HT1080 (cell line): Measurements from ENCODE around the gene XRCC1. TPM values are rescaled to one million over a fixed set of nuclear protein-coding genes. Genes with fewer than 3 reads are reported as not detected.
"Not testable (repeated sequence)": the region's sequence is repeated elsewhere in the genome, so short reads cannot be mapped to it uniquely, and the experiment has no call there.

Source experiments
- DNase-seq: peaks from one replicate; pipeline ENCODE4 v3.0.0-alpha.2; 2015; ENCODE audit warnings: low read depth
- total RNA-seq: library from RNA; depleted of rRNA; stranded (reverse); fragments of >200 nt; shearing (Covaris generic); gene quantifications from 2 replicates; pipeline ENCODE4 v1.2.3, GENCODE V29; 2014

Gene XRCC1
- total RNA-seq, 1 experiment from 2014 or later = 32.5 TPM

DNA sequence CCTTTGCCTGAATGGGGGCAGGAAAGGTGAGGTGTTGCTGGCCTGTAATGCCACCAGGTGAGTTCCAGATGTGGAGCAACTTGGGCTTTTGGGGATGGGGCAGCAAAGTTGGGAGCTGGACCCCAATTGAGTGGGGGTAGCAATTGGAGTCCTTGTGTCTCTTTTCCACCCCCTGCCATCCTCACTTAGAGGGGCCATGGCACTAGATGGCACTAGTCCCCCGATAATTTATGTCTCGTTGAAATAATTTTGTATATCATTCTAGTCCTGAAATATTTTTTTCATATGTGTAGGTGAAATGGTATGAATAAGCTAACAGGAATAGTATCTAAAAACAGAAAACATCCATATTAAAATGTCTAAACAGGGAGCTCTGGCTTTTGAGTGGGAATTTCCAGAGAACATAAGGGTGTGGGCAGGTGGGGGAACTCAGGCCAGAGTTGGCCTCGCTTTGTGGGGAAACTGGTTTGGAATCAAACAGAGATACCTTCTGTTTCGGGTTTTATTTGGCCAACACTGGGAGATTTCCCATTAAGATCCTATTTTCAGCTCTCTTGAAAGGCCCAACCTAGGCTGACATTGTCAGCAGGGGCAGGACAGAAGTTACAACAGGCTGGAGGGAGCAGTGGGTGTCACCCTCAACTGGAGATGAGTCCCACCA, 24.4 kb upstream of the XRCC1 start:
- no peak for DNase-seq

DNA sequence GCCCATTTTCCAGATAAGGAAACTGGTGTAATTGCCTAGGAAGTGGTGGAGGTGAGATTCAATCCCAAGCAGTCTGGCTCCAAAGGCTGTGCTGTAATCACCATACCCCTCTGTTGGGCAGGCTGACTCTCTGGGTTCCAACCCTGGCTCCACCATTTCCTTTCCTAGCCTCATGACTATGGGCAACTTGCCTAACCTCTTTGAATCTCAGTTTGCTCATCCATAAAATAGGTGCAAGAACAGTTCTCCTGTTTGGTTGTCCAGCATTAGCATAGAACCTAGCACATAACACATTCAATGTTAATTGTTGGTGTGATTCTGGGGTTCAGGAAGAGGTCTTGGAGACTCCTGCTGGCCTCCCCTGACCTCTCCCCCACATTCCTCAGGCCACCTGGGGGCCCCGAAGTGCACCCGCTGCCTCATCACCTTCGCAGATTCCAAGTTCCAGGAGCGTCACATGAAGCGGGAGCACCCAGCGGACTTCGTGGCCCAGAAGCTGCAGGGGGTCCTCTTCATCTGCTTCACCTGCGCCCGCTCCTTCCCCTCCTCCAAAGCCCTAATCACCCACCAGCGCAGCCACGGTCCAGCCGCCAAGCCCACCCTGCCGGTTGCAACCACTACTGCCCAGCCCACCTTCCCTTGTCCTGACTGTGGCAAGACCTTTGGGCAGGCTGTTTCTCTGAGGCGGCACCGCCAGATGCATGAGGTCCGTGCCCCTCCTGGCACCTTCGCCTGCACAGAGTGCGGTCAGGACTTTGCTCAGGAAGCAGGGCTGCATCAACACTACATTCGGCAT, 23.3 kb upstream of the XRCC1 start:
- no peak for DNase-seq

DNA sequence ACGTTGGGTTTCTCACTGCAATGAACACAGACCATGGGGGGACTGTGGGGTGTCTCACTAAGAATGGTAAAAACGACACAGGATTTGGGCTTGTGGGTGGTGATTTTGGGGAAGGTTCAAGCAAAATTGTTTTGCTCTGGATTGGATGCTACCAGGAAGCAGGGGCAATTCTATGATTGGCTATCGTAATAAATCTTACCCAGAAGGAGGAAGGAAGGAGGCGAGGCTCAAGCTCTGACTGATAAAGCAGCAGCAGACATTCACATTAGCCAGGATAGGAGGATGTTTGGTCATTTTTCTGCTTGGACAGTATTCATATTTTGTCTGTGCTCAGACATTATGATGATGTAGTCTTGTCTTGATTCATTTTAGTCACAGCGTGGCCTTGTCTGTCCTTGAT, 22.5 kb upstream of the XRCC1 start:
- DNase-seq = no peak

DNA sequence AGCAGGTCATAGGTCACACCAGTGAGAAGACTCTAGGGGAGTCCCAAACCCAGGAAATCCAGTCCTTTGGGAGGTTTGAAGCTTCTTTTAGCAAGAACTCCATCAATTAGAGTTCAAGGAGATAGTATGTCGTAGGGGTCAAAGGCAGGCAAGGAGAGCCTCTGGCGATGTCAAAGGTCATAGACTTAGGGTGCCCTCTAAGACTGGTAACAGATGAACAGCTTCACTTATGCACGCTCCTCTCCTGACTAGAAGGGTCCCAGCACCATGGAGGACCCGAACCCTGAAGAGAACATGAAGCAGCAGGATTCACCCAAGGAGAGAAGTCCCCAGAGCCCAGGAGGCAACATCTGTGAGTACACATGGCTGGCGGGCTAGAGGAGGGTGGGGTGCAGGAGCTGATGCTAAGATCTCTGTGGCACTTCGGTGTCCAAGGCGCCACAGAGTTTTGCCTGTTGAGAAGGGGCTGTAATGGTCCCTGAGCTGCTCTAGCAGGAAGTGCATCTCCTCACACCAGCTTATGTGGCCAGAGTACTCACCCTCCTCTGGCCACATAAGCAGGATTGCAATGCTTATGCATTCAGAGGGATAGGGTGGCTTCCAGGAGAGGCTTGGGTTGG, 21.6 kb upstream of the XRCC1 start:
- no peak for DNase-seq

DNA sequence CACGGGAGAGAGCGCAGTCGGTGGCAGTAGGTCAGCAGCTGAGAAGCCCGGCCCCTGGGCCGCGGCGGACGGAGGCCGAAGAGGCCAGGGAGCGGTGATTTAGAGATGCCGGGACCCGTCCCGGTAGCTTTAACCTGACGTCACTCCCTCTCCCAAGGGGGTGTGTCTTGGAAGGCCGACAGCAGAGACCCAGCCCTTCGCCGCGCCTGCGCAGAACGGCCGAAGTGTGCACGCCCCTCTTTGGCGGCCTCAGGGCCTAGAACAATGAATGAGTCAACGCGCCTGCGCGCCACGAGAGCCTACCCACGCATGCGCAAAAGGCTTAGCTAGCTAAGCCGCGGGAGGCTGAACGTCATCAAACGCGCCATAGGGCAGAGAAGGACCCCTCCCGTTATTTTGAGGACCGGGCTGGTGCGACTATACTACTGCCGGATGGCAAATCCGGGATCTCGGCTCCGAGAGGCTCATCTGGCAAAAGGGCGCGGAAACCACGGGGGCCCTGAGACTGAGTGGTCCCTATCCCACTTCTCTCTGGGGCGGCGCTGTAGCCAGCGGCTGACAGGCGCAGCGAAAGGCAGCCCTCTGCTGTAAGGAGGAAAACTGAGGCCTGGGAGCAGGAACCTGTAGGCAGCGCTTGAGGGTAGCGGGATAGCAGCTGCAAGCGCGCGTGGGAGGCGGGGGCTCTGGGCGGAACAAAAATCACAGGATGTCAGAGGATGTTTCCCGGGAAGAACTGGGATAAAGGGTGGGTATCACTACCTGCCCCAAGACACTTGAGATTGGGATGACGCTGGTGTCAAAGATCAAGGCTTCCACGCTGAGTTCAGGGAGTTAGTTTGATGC, 20.9 kb upstream of the XRCC1 start, which contains the start of the genes IRGQ and ZNF576:
TSS of gene IRGQ (minus strand) at position 136 of the 843 bp plus-strand sequence. CDS start 796 bp downstream, outside the sequence.
TSS of gene ZNF576 (plus strand) at position 597 of the 843 bp plus-strand sequence. CDS start 514 bp downstream, outside the sequence.
- DNase-seq = peak; percentile 99

DNA sequence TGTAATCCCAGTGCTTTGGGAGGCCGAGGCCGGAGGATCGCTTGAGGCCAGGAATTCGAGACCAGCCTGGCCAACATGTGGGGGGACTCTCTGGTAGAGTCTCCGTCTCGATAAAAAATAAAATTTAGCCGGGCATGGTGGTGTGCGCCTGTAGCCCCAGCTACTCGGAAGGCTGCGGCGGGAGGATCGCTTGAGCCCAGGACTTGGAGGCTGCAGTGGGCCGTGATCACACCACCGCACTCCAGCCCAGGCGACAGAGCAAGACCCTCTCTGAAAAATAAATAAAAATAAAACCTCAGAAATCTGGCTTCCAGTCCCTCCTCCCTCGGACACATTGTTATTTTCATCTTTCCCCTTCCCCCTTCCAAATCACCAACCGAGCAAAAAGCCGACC, 20.3 kb upstream of the XRCC1 start:
- DNase-seq = no peak

DNA sequence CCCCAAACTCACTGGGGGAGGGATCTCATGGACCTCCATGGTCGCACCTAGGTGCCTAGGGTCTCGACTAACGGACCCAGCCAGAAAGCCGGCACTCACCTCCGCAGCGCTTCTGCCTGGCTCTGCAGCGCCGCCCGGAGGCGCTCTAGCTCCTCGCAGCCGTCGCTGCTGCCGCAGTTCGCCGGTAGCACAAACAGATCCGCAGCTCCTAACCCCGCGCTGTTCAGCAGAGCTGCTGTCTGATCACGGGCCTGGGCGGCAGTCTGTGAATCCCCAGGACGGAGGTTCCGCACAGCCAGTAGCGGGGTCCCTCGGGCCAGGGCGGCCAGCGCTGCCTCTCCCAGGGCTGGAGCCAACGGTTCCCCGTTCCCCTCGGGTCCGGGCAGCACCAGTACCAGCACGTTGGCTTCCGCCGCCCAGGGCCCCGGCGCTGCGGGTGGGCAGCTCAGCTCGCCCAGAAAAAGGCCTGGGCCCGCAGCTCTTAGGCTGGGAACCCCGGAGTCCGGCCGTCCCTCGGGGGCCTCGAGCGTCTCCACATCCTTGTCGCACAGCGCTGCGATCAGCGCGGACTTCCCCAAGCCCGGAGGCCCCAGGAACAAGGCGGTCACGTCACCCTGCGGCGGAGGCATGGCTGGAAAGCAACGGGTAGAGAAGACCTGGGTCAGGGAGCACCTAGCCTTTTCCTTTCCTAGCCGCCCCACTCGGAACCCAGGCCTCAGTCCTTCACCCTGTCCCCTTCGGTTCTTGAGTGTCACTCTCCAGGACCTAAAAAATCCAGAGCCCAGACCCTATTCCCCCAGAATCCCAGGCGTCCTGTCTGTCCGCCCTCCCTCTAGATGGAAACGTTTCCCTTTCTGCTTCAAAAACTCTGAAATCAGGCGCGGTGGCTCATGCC, 19.6 kb upstream of the XRCC1 start:
- DNase-seq = peak; percentile 47

DNA sequence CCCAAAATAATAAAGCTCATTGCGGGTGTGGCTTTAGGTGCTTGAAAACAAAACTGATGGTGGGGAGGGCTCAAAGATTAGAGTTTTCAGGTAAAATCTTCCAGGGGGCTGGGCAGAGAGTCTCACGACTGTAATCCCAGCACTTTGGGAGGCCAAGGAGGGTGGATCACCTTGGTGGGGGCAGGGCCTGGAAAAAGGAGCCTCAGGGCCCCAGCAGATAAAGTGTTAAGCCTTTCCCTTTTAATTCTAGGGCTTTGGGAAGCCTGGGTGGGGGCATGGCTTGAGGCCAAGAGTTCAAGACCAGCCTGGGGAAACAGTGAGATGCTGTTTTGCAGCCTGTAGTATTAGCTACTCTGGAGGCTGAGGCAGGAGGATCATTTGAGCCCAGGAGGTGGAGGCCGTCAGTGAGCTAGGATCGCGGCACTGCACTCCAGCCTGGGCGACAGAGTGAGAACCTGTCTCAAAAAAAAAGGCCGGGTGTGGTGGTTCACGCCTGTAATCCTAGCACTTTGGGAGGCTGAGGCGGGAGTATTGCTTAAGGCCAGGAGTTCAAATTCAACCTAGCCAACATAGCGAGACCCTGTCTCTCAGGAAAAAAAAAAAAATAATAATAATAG, 18.9 kb upstream of the XRCC1 start:
- no peak for DNase-seq

DNA sequence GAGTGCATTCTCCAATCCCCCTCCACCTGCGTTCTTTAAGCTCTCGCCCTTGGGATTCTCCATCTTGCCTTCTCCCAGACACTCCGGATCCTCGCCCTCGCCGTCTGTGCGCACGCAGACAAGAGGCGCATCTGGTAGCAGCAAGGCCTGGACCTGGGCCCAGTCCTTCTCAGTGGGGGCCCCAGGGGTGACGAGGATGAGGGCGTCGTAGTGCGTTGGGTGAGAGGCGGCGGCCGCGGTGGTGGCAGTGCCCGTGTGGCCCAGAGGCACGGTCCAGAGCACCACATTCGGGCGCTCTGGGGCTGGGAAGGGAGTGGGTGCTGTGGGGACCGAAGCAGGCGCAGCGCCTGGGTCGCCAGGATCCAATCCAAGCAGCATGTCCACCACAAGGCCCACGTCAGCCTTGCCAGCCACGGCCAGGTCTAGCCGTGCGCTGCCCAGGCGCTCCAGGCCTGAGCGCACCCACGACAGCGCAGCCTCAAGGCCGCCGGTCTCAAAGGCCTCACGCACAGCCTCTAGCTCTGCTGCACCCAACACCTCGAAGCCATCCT, 17.5 kb upstream of the XRCC1 start:
- DNase-seq = no peak

DNA sequence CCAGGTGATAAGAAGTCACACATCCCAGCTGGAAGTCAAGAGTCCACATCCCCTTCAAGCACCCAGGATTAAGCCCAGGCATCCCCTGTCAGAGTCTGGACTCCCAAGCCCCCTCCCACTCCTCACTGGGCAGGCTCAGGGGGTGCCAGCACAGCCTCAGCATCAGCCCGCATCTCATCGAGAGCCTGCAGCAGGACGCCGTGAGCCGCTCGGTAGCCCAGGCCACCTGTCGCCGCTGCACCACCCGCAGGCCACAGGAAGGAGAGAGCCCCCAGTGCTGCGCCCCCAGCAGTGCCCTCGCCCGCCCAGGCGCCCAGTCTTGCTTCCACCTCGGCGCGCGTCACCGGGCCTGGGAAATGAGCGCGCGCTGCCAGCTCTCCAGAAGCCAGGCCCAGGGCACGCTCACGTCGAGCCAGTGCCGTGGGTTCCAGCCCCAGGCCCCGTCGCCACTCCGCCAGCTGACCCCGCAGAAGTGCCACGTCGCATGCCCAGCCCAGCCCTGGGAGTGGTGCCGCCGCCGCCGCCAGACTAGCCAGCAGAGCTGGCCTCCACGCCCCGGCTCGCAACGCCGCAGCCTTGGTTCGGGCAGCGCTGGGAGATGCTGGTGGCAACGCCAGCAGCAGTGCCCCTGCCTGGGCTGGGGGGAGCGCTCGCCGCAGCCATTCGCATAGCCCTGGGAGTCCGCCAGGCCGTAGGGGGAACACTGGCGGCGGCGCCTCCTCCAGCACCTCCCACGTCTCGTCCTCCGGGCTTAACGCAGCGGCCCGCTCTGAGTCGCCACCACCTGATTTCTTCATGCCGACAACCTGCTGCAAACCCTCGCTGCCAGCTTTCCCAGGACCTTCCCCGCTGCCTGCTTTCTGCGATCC, 16.8 kb upstream of the XRCC1 start:
- DNase-seq = no peak

DNA sequence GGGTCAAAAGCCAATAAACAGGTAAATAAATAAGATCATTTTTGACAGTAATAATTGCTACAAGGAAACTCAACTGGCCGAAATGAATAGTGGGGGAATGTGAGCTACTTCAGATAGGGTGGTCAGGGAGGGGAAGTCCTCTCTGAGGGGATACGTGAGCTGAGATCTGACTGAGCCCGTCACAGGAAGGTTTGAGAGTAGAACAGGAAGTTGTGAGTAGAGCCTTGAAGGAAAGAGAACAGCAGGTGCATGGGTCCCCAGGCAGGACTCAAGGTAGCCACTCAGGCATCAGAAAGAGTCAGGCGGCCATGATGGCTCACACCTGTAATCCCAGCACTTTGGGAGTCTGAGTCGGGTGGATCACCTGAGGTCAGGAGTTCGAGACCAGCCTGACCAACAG, 14.4 kb upstream of the XRCC1 start:
- DNase-seq = no peak

DNA sequence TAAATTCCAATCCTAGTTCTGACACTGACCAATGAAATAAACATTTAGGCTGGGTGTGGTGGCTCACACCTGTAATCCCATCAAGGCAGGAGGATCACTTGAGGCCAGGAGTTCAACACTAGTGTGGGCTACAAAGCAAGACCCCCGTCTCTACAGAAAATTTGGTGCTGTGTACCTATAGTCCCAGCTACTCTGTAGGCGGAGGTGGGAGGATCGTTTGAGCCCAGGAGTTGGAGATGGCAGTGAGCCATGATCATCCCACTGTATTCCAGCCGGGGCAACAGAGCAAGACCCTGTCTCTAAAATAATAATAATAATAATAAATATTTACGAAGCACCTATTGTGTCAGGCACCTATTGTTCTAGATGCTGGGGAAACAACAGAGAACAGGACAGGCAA, 13.9 kb upstream of the XRCC1 start:
- DNase-seq = no peak

DNA sequence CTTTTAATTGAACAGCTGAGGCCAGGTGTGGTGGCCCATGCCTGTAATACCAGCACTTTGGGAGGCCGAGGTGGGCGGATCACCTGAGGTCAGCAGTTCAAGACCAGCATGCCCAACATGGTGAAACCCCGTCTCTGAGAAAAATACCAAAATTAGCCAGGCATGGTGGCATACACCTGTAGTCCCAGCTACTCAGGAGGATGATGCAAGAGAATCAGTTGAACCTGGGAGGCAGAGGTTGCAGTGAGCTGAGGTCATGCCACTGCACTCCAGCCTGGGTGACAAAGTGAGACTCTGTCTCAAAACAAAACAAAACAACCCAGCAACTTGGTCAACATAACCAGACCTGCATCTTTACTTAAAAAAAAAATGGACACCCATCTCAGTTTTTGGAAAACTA, 11.7 kb upstream of the XRCC1 start:
- not testable (repeated sequence) for DNase-seq

DNA sequence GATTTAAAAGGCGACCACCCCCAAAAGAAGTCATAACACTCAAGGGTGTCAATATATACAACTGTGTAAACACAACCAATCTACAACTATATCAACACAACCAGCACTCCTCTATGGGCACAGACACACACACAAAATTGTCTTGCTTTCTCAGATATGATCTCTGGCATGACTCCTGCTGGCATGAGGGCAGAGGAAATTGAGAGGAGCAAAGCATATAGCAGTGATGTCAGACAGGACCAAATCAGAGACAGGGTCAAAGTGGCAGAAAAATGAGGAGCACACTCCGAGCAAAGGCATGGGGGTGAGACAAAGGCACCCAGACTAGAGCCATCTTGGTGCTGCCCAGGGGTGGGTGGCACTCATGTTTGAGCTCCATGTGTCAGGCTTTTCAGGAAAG, 11.0 kb upstream of the XRCC1 start:
- no peak for DNase-seq

DNA sequence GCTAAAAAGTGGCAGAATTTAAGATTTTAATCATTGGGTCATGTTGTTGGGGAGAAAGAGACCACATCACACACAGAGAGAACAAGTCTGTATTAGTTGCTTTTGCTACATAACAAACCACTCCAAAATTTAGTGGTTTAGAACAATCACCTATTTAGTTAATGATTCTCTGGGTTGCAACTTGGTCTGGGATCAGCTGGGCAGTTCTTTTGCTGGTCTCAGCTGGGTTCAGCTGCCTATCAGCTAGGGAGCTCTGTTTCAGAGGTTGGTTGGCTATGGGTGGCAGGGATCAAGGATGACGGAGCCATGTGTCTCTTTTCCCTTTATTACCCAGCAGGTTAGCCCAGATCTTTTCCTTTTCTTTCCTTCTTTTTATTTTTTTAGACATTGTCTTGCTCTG, 9.2 kb upstream of the XRCC1 start:
- DNase-seq = no peak

DNA sequence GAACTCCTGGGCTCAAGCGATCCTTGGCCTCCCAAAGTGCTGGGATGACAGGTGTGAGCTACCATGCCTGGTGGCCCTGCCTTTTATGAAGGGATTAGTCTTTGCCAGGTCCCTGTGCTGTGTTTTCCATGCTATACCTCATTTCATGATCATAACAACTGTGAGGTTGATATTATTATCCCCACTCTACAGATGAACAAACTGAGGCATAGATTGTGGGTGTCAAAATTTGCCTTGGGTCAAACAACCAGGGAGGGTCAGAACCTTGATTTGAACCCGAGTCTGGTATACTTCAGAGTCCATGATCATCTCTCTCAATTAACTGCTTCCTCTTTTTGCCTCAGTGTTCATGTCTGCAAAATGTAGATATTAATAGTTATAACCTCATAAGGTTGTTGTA, 7.2 kb upstream of the XRCC1 start:
- no peak for DNase-seq

DNA sequence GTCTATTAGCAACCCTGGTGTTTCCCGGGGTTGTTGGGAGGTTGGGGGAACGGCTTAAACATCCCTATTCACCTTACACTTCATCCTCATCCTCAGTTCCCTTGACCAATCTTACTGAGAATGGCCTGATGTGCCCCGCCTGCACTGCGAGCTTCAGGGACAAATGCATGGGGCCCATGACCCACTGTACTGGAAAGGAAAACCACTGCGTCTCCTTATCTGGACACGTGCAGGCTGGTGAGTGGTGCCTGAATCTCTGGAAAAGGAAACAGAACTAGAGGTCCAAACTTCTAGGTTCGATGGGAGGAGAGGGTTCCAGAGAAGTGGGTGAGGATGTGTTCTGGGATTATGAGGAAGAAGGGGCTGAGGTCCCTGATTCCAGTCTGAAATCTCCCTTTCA, 6.1 kb upstream of the XRCC1 start:
- DNase-seq = no peak

DNA sequence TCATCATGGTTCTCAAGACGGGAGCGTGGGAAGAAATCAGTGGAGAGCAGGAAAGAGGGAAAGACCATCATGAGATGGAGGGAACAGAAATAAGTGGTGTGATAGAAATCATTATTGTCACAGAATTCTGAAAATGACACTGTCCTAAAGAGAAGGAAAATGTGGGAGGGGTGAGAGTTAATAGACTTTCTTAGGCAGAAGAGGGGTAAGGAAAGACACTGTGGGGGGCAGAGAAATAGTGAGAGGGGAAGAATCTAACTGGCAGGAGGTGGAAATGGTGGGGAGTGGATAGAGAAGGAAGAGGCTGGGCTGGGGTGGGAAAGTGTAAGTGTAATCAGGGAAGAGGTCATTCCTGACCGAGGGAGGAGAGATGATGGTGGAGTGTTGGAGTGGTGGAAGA, 3.5 kb upstream of the XRCC1 start:
- no peak for DNase-seq
